Measurements from ENCODE around the gene AFAP1L1.

GRCh38 chr5:149239917-149240316 lies 31.7 kb upstream of the AFAP1L1 start:
- TF ChIP-seq POLR2A (IDR thresholded peaks at IDR 0.05): no peak
- TF ChIP-seq CTCF (IDR thresholded peaks at IDR 0.05): no peak
- no peak for TF ChIP-seq EP300 (IDR thresholded peaks at IDR 0.05)
